Measurements from ENCODE around the gene ABL2.

DNA sequence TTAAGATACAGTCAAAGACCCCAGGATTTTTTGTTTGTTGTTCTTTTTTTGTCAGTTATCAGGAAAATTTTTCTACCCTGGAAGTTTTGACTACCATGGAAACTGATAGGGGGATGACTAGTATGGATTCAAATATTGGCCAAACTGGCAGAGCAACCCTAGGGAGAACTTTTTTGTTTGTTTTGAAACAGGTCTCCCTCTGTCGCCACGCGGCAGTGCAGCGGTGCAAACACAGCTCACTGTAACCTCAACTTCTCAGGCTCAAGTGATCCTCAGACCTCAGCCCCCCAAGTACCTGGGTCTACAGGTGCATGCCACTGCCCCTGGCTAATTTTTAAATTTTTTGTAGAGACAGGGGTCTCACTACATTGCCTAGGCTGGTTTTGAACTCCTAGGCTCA is 101.0 kb downstream of the ABL2 start:
- TF ChIP-seq, protein P1, sequence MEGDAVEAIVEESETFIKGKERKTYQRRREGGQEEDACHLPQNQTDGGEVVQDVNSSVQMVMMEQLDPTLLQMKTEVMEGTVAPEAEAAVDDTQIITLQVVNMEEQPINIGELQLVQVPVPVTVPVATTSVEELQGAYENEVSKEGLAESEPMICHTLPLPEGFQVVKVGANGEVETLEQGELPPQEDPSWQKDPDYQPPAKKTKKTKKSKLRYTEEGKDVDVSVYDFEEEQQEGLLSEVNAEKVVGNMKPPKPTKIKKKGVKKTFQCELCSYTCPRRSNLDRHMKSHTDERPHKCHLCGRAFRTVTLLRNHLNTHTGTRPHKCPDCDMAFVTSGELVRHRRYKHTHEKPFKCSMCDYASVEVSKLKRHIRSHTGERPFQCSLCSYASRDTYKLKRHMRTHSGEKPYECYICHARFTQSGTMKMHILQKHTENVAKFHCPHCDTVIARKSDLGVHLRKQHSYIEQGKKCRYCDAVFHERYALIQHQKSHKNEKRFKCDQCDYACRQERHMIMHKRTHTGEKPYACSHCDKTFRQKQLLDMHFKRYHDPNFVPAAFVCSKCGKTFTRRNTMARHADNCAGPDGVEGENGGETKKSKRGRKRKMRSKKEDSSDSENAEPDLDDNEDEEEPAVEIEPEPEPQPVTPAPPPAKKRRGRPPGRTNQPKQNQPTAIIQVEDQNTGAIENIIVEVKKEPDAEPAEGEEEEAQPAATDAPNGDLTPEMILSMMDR (IDR thresholded peaks at IDR 0.05): no peak
- no peak for TF ChIP-seq EP300 (IDR thresholded peaks at IDR 0.05)
